A673 (cell line): Measurements from ENCODE around the gene VWA1.

Experiments used
- EZH2 ChIP-seq: fragments of 200-600 bp; sonication (generic); IDR thresholded peaks from 2 replicates; pipeline ENCODE4 v1.6.1; 2017; ENCODE audit warnings: borderline replicate concordance, low read depth, mild to moderate bottlenecking, mixed read lengths, antibody characterized with exemption, low read length; ENCODE audit not compliant: poor library complexity, severe bottlenecking
- TF ChIP-seq, protein P1 (sequence below): fragments of 300-800, 200-600 bp; sonication (generic); conservative IDR thresholded peaks from 2 replicates; pipeline ENCODE4 v1.5.1; 2017; ENCODE audit warnings: low read depth, mild to moderate bottlenecking, antibody characterized with exemption, low read length, moderate library complexity, mixed read lengths

- TF ChIP-seq, protein P1, sequence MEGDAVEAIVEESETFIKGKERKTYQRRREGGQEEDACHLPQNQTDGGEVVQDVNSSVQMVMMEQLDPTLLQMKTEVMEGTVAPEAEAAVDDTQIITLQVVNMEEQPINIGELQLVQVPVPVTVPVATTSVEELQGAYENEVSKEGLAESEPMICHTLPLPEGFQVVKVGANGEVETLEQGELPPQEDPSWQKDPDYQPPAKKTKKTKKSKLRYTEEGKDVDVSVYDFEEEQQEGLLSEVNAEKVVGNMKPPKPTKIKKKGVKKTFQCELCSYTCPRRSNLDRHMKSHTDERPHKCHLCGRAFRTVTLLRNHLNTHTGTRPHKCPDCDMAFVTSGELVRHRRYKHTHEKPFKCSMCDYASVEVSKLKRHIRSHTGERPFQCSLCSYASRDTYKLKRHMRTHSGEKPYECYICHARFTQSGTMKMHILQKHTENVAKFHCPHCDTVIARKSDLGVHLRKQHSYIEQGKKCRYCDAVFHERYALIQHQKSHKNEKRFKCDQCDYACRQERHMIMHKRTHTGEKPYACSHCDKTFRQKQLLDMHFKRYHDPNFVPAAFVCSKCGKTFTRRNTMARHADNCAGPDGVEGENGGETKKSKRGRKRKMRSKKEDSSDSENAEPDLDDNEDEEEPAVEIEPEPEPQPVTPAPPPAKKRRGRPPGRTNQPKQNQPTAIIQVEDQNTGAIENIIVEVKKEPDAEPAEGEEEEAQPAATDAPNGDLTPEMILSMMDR: no peak
- TF ChIP-seq EZH2: no peak
Observed at GRCh38 chr1:1491601-1492000, 56.1 kb downstream of the VWA1 start.
